Measurements from ENCODE around the gene MYO1D.
"Not testable (repeated sequence)": the region's sequence is repeated elsewhere in the genome, so short reads cannot be mapped to it uniquely, and the experiment has no call there.

The MYO1D gene

GRCh38 chr17:32920293-32920692 is 43.4 kb upstream of the MYO1D start:
- Histone ChIP-seq H3K36me3 (replicated peaks; ENCODE audit: insufficient read depth, low read length) (no peaks in the 10 kb centered on the region), H3K4me3 (ENCODE audit: low read length) (no peak overlapping the region), H3K4me2 (ENCODE audit: low read depth, low read length) (no peak overlapping the region), H3K27me3 (replicated peaks; ENCODE audit: insufficient read depth, low read length) (no peaks in the 10 kb centered on the region), H3K9ac (ENCODE audit: low read length) (no peak overlapping the region), H3K79me2 (ENCODE audit: low read length) (no peaks in the 10 kb centered on the region), H3K9me2 (replicated peaks; ENCODE audit: insufficient read depth, low read length) (no peaks in the 10 kb centered on the region), H3K4me1 (ENCODE audit: low read length) (no peaks in the 10 kb centered on the region), H3K27ac (ENCODE audit: low read length) (no peak overlapping the region), H4K20me1 (ENCODE audit: insufficient read depth, low read length) (no peaks in the 10 kb centered on the region), H2AFZ (ENCODE audit: low read length) (no peak overlapping the region), H3F3A (ENCODE audit: insufficient read depth, low read length) (no peaks in the 10 kb centered on the region), H3K9me3 (replicated peaks; ENCODE audit: insufficient read depth, low read length) (no peaks in the 10 kb centered on the region)
- DNase-seq = no peak
- TF ChIP-seq, protein P1, sequence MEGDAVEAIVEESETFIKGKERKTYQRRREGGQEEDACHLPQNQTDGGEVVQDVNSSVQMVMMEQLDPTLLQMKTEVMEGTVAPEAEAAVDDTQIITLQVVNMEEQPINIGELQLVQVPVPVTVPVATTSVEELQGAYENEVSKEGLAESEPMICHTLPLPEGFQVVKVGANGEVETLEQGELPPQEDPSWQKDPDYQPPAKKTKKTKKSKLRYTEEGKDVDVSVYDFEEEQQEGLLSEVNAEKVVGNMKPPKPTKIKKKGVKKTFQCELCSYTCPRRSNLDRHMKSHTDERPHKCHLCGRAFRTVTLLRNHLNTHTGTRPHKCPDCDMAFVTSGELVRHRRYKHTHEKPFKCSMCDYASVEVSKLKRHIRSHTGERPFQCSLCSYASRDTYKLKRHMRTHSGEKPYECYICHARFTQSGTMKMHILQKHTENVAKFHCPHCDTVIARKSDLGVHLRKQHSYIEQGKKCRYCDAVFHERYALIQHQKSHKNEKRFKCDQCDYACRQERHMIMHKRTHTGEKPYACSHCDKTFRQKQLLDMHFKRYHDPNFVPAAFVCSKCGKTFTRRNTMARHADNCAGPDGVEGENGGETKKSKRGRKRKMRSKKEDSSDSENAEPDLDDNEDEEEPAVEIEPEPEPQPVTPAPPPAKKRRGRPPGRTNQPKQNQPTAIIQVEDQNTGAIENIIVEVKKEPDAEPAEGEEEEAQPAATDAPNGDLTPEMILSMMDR (IDR thresholded peaks at IDR 0.05; ENCODE audit: low read length) = no peak
- TF ChIP-seq EZH2phosphoT487 (IDR thresholded peaks at IDR 0.05; ENCODE audit: low read length) (no peak), EZH2 (optimal IDR thresholded peaks at IDR 0.05; ENCODE audit: low read depth, low read length) (no peak)

DNA sequence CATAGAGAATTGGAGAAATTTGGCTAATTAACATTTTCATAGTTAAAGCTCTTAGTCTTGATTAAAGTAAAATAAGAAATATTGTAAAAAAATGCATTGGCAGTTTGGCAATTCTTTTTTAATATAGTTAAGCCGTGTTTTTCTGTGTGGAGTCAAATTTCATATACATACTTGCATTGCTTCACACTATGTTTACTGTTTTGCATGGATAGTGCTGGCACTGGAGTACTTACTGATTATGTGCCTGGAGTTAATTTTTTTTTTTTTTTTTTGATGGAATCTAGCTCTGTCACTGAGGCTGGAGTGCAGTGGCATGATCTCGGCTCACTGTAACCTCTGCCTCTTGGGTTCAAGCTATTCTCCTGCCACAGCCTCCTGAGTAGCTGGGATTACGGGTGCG is 43.0 kb upstream of the MYO1D start:
- H3K9me2 ChIP-seq (replicated peaks; ENCODE audit: insufficient read depth, low read length); H3K79me2 ChIP-seq (ENCODE audit: low read length); H2AFZ ChIP-seq (ENCODE audit: low read length); H3K27me3 ChIP-seq (replicated peaks; ENCODE audit: insufficient read depth, low read length); H3K4me1 ChIP-seq (ENCODE audit: low read length); H3K27ac ChIP-seq (ENCODE audit: low read length); H3F3A ChIP-seq (ENCODE audit: insufficient read depth, low read length); H3K4me3 ChIP-seq (ENCODE audit: low read length); H3K9me3 ChIP-seq (replicated peaks; ENCODE audit: insufficient read depth, low read length); H3K9ac ChIP-seq (ENCODE audit: low read length); H3K36me3 ChIP-seq (replicated peaks; ENCODE audit: insufficient read depth, low read length); H3K4me2 ChIP-seq (ENCODE audit: low read depth, low read length); DNase-seq; H4K20me1 ChIP-seq (ENCODE audit: insufficient read depth, low read length): not testable (repeated sequence)

- no peaks in the 10 kb centered on the region for H3K27me3 ChIP-seq (replicated peaks; ENCODE audit: insufficient read depth, low read length)
- TF ChIP-seq EZH2phosphoT487 (IDR thresholded peaks at IDR 0.05; ENCODE audit: low read length) = no peak
- TF ChIP-seq, protein P1 (IDR thresholded peaks at IDR 0.05; ENCODE audit: low read length) = no peak
- no peak overlapping the region for H3K9ac ChIP-seq (ENCODE audit: low read length)
- H3K27ac ChIP-seq (ENCODE audit: low read length) = no peak overlapping the region
- H3K79me2 ChIP-seq (ENCODE audit: low read length) = no peaks in the 10 kb centered on the region
- H4K20me1 ChIP-seq (ENCODE audit: insufficient read depth, low read length) = no peaks in the 10 kb centered on the region
- H3K4me1 ChIP-seq (ENCODE audit: low read length) = no peaks in the 10 kb centered on the region
- no peaks in the 10 kb centered on the region for H3K9me2 ChIP-seq (replicated peaks; ENCODE audit: insufficient read depth, low read length)
- H3F3A ChIP-seq (ENCODE audit: insufficient read depth, low read length) = no peaks in the 10 kb centered on the region
- no peaks in the 10 kb centered on the region for H3K9me3 ChIP-seq (replicated peaks; ENCODE audit: insufficient read depth, low read length)
- H3K4me2 ChIP-seq (ENCODE audit: low read depth, low read length) = no peak overlapping the region
- no peak overlapping the region for H3K4me3 ChIP-seq (ENCODE audit: low read length)
- no peak for DNase-seq
- H2AFZ ChIP-seq (ENCODE audit: low read length) = no peak overlapping the region
- no peaks in the 10 kb centered on the region for H3K36me3 ChIP-seq (replicated peaks; ENCODE audit: insufficient read depth, low read length)
These were observed 40.9 kb upstream of the MYO1D start for GRCh38 chr17:32917842-32918241.

- no peak overlapping the region for H3K9ac ChIP-seq (ENCODE audit: low read length)
- no peaks in the 10 kb centered on the region for H3F3A ChIP-seq (ENCODE audit: insufficient read depth, low read length)
- H3K9me3 ChIP-seq (replicated peaks; ENCODE audit: insufficient read depth, low read length) = no peaks in the 10 kb centered on the region
- H3K79me2 ChIP-seq (ENCODE audit: low read length) = no peaks in the 10 kb centered on the region
- DNase-seq = no peak
- no peak overlapping the region for H2AFZ ChIP-seq (ENCODE audit: low read length)
- H3K9me2 ChIP-seq (replicated peaks; ENCODE audit: insufficient read depth, low read length) = no peaks in the 10 kb centered on the region
- no peaks in the 10 kb centered on the region for H3K27me3 ChIP-seq (replicated peaks; ENCODE audit: insufficient read depth, low read length)
- H3K4me2 ChIP-seq (ENCODE audit: low read depth, low read length) = no peak overlapping the region
- no peak overlapping the region for H3K27ac ChIP-seq (ENCODE audit: low read length)
- no peaks in the 10 kb centered on the region for H3K36me3 ChIP-seq (replicated peaks; ENCODE audit: insufficient read depth, low read length)
- no peak overlapping the region for H3K4me3 ChIP-seq (ENCODE audit: low read length)
- H4K20me1 ChIP-seq (ENCODE audit: insufficient read depth, low read length) = no peaks in the 10 kb centered on the region
- TF ChIP-seq, protein P1 (IDR thresholded peaks at IDR 0.05; ENCODE audit: low read length) = no peak
- TF ChIP-seq EZH2phosphoT487 (IDR thresholded peaks at IDR 0.05; ENCODE audit: low read length) (no peak), EZH2 (optimal IDR thresholded peaks at IDR 0.05; ENCODE audit: low read depth, low read length) (no peak)
- H3K4me1 ChIP-seq (ENCODE audit: low read length) = no peaks in the 10 kb centered on the region
These were observed 40.2 kb upstream of the MYO1D start for GRCh38 chr17:32917081-32917480.

All from MM.1S (cell line).